ENCODE measurements around the gene LYSET.
"Not testable (repeated sequence)": the region's sequence is repeated elsewhere in the genome, so short reads cannot be mapped to it uniquely, and the experiment has no call there.

The LYSET gene

GRCh38 chr14:93184391-93185348 is at the start of gene LYSET, which contains the start of gene MOAP1:
TSS of gene LYSET (plus strand) at chr14:93185317. CDS start at chr14:93185406, 89 bp downstream.
TSS of gene MOAP1 (minus strand) at chr14:93184897. CDS start at chr14:93184242, 655 bp downstream.
- DNase-seq: peak; percentile 85 to 93 (median 90)

- DNase-seq: no peak
Observed at GRCh38 chr14:93135399-93135798, 49.7 kb upstream of the LYSET start.

GRCh38 chr14:93136009-93136408 is 49.1 kb upstream of the LYSET start:
- no peak for DNase-seq

DNA sequence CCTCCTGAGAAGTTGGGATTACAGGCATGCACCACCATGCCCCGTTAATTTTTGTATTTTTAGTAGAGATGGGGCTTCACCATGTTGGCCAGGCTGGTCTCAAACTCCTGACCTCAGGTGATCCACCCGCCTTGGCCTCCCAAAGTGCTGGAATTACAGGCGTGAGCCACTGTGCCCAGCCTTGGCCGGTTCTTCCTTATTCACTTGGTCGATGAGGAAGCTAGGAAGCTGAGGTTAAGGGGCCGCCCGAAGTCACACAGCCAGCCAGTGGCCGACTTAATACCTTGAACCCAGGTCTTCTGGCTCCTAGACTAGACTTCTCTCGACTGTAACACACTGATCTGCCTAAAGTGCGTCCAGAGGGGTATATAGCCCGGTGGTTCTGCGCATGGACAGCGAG is 48.6 kb upstream of the LYSET start:
- not testable (repeated sequence) for DNase-seq

DNA sequence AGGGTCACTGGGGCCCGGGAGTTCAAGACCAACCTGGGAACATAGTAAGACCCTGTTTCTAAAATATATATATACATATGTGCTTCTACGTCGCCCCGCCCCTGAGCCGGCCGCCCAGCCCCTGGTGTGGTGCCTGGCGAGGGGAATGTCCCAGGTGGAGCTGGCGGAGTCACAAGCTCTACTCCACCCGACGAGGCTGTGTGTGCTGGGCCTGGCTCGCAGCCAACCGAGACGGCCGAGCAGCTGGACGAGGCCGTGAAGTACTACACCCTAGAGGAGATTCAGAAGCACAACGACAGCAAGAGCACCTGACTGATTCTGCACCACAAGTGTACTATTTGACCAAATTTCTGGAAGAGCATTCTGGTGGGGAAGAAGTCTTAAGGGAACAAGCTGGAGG is 47.3 kb upstream of the LYSET start:
- no peak for DNase-seq

- DNase-seq: no peak
Observed at GRCh38 chr14:93142854-93143652, 42.1 kb upstream of the LYSET start.

DNA sequence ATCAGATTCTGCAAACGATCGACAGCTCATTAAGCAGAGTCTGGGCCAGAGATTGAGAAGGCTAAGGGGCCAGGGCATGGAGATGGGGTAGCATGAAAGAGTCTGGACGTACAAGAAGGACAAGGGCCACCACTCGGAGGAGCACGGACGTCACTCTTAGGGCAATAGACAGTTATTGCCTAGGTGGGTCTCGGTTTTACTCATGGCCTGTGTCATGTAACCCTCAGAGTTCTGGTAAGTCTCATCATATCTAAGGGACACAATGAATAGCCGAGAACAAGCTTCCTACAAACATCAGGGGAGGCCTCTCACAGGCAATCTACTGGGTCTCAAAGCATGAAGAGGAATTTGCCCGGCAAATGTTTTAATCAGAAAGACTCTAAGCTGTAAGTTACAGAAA is 39.0 kb upstream of the LYSET start:
- DNase-seq: no peak

DNA sequence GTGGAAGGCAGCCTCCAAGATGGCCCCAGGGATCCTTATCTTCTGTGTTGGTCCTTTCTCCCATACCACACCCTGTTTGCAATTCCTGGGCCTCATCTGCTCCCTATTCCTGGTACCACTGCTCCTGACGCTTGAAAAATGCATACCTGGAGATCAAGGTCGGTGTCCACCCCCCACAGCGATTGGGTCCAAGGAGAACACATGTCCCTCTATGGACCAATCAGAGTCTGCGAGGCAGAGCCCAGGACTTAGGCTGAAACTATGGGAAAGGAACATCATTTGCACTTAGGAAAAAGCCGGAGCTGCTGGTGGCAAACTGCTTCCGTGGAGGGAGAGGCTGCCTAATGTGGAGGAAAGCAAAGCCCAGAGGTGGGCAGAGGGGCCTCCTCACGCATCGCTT is 36.1 kb upstream of the LYSET start:
- no peak for DNase-seq

DNA sequence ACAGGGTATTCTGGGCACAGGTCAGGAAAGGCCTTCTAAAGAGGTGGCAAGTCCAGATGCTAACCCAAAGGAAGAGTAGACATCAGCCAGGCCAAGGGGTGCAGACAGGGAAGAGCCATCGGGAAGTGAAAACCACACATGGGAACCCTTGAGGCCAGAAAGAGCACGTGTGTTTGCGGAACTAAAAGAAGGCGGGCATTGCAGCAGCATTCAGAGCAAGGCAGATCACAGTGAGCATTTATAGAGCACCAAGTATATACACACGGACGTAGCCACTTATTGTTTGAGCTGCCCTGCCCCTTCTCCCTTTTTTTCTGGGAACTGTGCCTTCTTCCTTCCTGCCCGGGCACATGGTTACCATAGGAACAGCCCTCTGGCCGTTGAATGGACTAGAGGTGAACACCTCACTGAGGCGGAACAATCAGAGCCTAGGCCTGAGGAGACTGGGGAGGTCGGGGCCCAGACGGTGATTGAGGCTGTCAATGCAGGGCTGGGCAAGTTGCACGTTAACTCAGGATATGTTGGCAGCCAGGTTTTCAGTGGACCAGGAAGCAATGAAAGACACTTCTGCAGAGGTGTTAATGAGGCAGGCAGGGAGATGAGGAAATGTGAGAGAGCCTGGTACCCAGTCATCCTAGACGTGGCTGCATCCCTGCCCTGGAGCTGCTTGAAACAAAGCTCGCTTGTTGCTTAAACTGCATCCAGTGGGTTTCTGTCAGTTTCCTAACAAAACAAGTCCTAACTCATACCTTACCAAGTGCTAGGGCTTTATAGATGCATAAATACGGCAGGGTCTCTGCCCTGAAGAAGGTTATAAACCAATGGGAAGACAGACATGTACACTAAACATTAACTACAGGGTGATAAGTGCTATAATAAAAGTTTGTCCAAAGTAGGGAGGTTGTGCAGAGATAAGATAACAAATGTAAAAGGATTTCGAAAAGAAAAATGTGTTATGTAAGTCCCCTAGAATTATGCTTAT is 34.6 kb upstream of the LYSET start:
- no peak for DNase-seq

GRCh38 chr14:93153121-93153520 is 32.0 kb upstream of the LYSET start:
- DNase-seq: no peak

GRCh38 chr14:93155667-93156066 is 29.4 kb upstream of the LYSET start:
- DNase-seq: no peak

GRCh38 chr14:93156693-93157369 is 28.3 kb upstream of the LYSET start:
- no peak for DNase-seq

GRCh38 chr14:93158349-93158748 is 26.8 kb upstream of the LYSET start:
- DNase-seq: not testable (repeated sequence)

DNA sequence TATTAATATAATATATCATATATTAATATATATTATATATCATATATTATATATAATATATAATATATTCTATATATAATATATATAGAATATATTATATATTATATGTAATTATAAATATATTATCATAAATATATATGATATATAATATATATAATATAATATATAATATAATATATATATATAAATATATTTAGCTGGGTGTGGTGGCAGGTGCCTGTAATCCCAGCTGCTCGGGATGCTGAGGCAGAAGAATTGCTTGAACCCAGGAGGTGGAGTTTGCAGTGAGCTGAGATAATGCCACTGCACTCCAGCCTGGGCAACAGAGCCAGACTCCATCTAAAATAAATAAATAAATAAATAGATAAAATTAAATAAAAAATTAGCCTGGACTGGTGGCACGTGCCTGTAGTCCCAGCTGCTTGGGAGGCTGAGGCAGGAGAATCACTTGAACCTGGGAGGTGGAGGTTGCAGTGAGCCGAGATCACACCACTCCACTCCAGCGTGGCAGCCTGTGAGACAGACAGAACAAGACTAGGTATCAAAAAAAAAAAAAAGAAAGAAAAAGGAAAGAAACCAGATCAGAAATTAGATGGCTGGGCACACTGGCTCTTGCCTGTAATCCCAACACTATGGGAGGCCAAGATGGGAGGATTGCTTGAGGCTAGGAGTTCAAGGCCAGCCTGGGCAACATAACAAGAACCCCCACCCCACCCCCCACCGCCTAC is 25.3 kb upstream of the LYSET start:
- not testable (repeated sequence) for DNase-seq

DNA sequence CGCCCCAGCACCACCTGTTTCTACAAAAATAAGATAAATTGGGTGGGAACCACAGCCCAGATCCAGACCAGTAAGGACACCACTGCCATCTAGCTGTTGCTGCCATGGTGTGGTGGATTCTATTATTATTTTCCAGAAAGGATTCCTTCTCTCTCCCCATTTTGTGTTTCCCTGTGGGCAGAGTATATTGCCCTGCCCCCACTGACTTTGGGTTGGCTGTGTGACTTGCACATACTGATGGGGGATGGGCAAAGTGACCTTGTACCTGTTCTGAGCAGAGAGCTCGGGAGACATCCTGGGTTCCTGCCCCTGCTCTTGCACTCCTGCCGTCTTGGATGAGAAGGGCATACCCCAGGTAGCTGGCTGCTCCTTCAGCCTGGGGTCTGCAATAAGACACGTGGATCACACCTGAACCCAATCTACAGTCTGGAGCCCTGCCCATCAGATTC is 24.7 kb upstream of the LYSET start:
- DNase-seq: no peak

DNA sequence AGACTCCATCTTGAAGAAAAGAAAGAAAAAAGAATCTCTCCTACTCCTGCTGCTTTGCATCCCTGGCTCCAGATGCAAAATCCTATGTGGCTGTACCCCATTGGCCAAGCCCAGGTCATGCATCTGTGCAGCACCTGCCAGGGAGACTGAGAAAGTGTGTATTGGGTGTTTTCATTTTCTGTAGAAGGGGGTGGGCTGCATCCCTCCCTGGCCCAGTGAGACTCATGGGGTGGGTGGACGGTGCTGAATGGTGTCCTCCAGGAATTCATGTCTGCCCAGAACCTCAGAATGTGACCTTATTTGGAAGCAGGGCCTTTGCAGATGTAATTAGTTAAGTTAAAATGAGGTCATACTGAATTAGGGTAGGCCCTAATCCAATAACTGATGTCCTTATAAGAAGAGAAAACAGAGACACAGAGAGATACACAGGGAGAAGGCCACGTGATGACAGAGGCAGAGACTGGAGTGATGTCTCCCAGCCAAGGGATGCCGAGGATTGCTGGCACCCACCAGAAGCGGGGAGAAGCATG is 23.6 kb upstream of the LYSET start:
- DNase-seq: no peak

DNA sequence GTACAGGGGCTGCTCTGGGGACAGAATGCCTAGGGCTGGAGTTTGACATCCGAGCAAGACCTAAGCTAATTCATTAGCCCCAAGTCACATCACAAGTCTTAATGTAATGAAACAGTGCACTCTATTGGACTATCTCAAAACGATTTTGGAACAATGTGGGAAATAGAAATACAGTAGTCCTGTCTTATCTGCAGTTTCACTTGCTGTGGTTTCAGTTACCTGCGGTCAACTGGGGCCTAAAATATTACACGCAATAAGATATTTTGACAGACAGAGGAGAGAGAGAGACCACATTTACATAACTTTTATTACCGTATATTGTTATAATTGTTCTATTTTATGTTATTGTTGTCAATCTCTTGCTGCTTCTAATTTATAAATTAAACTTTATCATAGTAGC is 21.6 kb upstream of the LYSET start:
- DNase-seq: no peak

DNA sequence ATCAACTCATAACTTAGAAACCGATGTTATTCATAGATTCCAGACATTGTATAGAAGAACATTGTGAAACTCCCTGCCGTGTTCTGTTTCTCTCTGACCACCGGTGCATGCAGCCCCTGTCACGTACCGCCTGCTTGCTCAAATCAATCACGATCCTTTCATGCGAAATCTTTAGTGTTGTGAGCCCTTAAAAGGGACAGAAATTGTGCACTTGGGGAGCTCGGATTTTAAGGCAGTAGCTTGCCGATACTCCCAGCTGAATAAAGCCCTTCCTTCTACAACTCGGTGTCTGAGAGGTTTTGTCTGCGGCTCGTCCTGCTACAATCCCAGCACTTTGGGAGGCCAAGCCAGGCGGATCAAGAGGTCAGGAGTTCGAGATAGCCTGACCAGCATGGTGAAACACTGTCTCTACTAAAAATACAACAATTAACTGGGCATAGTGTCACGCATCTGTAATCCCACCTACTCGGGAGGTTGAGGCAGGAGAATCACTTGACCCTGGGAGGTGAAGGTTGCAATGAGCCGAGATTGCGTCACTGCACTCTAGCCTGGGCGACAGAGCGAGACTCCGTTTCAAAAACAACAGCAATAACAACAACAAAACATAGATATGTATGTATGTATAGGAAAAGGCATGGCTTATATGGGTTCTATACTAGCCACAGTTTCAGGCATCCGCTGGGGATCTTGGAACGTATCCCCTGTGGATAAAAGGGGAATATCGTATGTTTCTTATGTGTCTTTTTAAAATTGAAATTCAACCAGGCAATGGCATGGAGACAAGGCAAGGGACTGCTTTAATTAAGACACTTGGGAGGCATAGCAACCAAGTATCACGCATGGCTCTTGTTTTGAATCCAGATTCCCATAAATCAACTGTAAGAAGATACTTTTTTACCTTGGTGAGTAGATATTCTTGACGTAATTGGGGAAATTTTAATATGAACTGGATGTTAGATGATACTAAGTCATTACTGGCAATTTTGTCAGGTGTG is 19.5 kb upstream of the LYSET start:
- not testable (repeated sequence) for DNase-seq

DNA sequence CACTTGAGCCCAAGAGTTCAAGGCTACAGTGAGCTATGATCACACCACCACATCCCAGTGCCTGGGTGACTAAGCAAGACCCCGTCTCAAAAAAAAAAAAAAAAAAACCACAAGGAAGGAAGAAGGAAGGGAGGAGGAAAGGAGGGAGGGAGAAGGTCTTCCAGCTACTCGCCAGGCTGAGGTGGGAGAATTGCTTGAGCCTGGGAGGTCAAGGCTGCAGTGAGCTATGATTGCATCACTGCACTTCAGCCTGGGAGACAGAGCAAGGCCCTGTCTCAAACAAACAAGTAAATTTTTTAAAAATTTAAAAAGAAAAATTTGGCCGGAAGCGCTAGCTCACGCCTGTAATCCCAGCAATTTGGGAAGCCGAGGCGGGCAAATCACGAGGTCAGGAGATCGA is 16.5 kb upstream of the LYSET start:
- DNase-seq: not testable (repeated sequence)

Measured in stimulated activated naive CD4-positive, alpha-beta T cell (primary cell).